GM18868 (cell line): ENCODE results near the gene FBXL16.
A peak's percentile ranks its signal among the peaks of the same experiment; 100 is the strongest.
"Not testable (repeated sequence)": the region's sequence is repeated elsewhere in the genome, so short reads cannot be mapped to it uniquely, and the experiment has no call there.

Source experiments
- ATAC-seq: cut with Tn5 transposase; IDR thresholded peaks from one replicate; pipeline ENCODE4 v1.9.1; 2021; ENCODE audit warnings: mild to moderate bottlenecking, moderate library complexity; ENCODE audit not compliant: unreplicated experiment

Gene FBXL16

GRCh38 chr16:705431-706188 lies at the start of gene FBXL16:
Gene FBXL16 (minus strand): TSS chr16:705801. CDS start chr16:697405, 8,396 bp downstream.
- no peak for ATAC-seq

- ATAC-seq: no peak
These were observed 49.1 kb upstream of the FBXL16 start for GRCh38 chr16:754656-755055.

GRCh38 chr16:754121-754607 lies 48.6 kb upstream of the FBXL16 start:
- ATAC-seq: not testable (repeated sequence)

- no peak for ATAC-seq
These were observed 46.4 kb upstream of the FBXL16 start for GRCh38 chr16:752007-752312.

- ATAC-seq: no peak
These were observed 45.8 kb upstream of the FBXL16 start for GRCh38 chr16:751152-752006.

- no peak for ATAC-seq
These were observed 44.9 kb upstream of the FBXL16 start for GRCh38 chr16:750485-750884.

GRCh38 chr16:749010-749409 lies 43.4 kb upstream of the FBXL16 start:
- ATAC-seq: no peak

- no peak for ATAC-seq
These were observed 42.6 kb upstream of the FBXL16 start for GRCh38 chr16:747978-748746.

- ATAC-seq: no peak
These were observed 41.0 kb upstream of the FBXL16 start for GRCh38 chr16:746637-747036.

GRCh38 chr16:745739-746138 lies 40.1 kb upstream of the FBXL16 start:
- ATAC-seq: no peak

GRCh38 chr16:743794-744500 lies 38.3 kb upstream of the FBXL16 start:
- ATAC-seq: no peak

GRCh38 chr16:742894-743293 lies 37.3 kb upstream of the FBXL16 start:
- ATAC-seq: not testable (repeated sequence)

- no peak for ATAC-seq
These were observed 36.5 kb upstream of the FBXL16 start for GRCh38 chr16:741986-742629.

GRCh38 chr16:740764-741505 lies 35.3 kb upstream of the FBXL16 start, which contains the start of gene CIAO3:
Gene CIAO3 (minus strand): TSS chr16:740997. CDS start chr16:740985, 12 bp downstream.
- ATAC-seq: peak; percentile 76

GRCh38 chr16:740459-740763 lies 34.8 kb upstream of the FBXL16 start:
- ATAC-seq: peak; percentile 8

GRCh38 chr16:739560-740458 lies 34.2 kb upstream of the FBXL16 start:
- ATAC-seq: no peak

- ATAC-seq: no peak
These were observed 31.4 kb upstream of the FBXL16 start for GRCh38 chr16:736936-737481.

- ATAC-seq: no peak
These were observed 30.4 kb upstream of the FBXL16 start for GRCh38 chr16:735982-736453.
